DND-41 (cell line): ENCODE measurements around the gene SLC35E2B.

Experiments
- EZH2 ChIP-seq: IDR thresholded peaks from 3 replicates; pipeline ENCODE4 v1.6.1; 2012; ENCODE audit warnings: borderline replicate concordance, low read depth, mild to moderate bottlenecking, moderate library complexity, low read length, inconsistent platforms; ENCODE audit not compliant: severe bottlenecking
- TF ChIP-seq, protein P1 (sequence below): IDR thresholded peaks from 2 replicates; pipeline ENCODE4 v1.5.1; 2012; ENCODE audit warnings: borderline replicate concordance, low read length, moderate library complexity, mild to moderate bottlenecking; ENCODE audit not compliant: poor library complexity, severe bottlenecking; ENCODE audit errors: extremely low read depth

DNA sequence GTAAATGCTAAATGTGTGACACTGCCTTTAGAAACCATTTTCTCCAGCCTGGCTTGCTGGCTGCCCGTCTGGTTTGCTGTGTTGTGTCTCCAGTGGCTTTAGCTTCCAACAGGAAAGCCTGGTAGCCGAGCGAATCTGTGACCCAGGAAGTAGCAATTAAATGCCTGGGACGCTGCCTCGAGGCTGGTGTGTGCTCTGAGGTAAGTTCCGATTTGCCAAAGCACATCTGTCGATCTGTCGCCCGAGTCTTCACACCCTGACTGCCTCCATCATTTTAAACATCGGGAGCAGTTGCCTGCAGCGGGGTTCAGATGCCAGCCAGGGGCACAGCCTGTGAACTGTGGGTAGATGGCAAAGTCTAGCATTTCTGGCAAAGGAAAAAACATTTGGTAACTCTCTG, 75.1 kb downstream of the SLC35E2B start:
- TF ChIP-seq, protein P1, sequence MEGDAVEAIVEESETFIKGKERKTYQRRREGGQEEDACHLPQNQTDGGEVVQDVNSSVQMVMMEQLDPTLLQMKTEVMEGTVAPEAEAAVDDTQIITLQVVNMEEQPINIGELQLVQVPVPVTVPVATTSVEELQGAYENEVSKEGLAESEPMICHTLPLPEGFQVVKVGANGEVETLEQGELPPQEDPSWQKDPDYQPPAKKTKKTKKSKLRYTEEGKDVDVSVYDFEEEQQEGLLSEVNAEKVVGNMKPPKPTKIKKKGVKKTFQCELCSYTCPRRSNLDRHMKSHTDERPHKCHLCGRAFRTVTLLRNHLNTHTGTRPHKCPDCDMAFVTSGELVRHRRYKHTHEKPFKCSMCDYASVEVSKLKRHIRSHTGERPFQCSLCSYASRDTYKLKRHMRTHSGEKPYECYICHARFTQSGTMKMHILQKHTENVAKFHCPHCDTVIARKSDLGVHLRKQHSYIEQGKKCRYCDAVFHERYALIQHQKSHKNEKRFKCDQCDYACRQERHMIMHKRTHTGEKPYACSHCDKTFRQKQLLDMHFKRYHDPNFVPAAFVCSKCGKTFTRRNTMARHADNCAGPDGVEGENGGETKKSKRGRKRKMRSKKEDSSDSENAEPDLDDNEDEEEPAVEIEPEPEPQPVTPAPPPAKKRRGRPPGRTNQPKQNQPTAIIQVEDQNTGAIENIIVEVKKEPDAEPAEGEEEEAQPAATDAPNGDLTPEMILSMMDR, result no peak
- TF ChIP-seq EZH2, result no peak
